HG03571 (cell line): ENCODE data around the gene CCDC172.

Experiments used
- ATAC-seq: cut with Tn5 transposase; IDR thresholded peaks from one replicate; pipeline ENCODE4 v1.9.1; 2021; ENCODE audit not compliant: unreplicated experiment

Gene CCDC172

GRCh38 chr10:116429288-116429977, 105.2 kb downstream of the CCDC172 start:
- ATAC-seq = no peak
